ENCODE measurements around the gene PLD1. TPM values are rescaled to one million over a fixed set of nuclear protein-coding genes. Genes with fewer than 3 reads are reported as not detected.

The PLD1 gene
- total and polyA plus RNA-seq, 7 donors = 0.73 to 6.7 (median 1.9) TPM

- Histone ChIP-seq H3K9me3 (no peaks in the 10 kb centered on the region), H3K27ac (no peak overlapping the region), H3K27me3 (ENCODE audit: insufficient read depth in 3 of 3, low read length in 2 of 3) (no peaks in the 10 kb centered on the region), H3K4me3 (no peak overlapping the region), H3K36me3 (ENCODE audit: insufficient read depth in 1 of 2, low read depth in 1 of 2) (peaks cover 0 to 8% of the 10 kb centered on the region in 2 donors), H3K4me1 (no peaks in the 10 kb centered on the region)
- 28 to 49% (median 39%) methylated on average over 11 of the region's 11 CpGs for WGBS, 3 donors
- ATAC-seq = peak in 1 of 4 donors; percentile 46
- intact Hi-C loops (cut with DNase I) = no loop called here
- DNase-seq = peak; percentile 15 to 42
- no peak for TF ChIP-seq CTCF (IDR thresholded peaks at IDR 0.05)
Observed at GRCh38 chr3:171614318-171614921, 195.9 kb downstream of the PLD1 start.

GRCh38 chr3:171607452-171607851 lies 202.8 kb downstream of the PLD1 start:
- no peak for ATAC-seq
- no peak for TF ChIP-seq CTCF (IDR thresholded peaks at IDR 0.05)
- H3K9me3 ChIP-seq = no peaks in the 10 kb centered on the region
- no peak overlapping the region for H3K4me3 ChIP-seq
- WGBS, 3 donors = 92 to 96% (median 94%) methylated on average over 1 of the region's 1 CpG
- intact Hi-C loops (cut with DNase I) = no loop called here
- peaks cover 0 to 7% of the 10 kb centered on the region in 2 donors for H3K36me3 ChIP-seq (ENCODE audit: insufficient read depth in 1 of 2, low read depth in 1 of 2)
- DNase-seq = no peak
- H3K4me1 ChIP-seq = no peaks in the 10 kb centered on the region
- no peak overlapping the region for H3K27ac ChIP-seq
- no peaks in the 10 kb centered on the region for H3K27me3 ChIP-seq (ENCODE audit: insufficient read depth in 3 of 3, low read length in 2 of 3)

GRCh38 chr3:171606151-171606751 lies 204.0 kb downstream of the PLD1 start:
- intact Hi-C loops (cut with DNase I) = no loop called here
- 78 to 85% (median 81%) methylated on average over 6 of the region's 6 CpGs for WGBS, 3 donors
- Histone ChIP-seq H3K27me3 (ENCODE audit: insufficient read depth in 3 of 3, low read length in 2 of 3) (no peaks in the 10 kb centered on the region), H3K27ac (no peak overlapping the region), H3K4me3 (no peak overlapping the region), H3K36me3 (ENCODE audit: insufficient read depth in 1 of 2, low read depth in 1 of 2) (no peaks in the 10 kb centered on the region), H3K9me3 (no peaks in the 10 kb centered on the region), H3K4me1 (no peaks in the 10 kb centered on the region)
- DNase-seq (no peak), ATAC-seq (no peak)
- no peak for TF ChIP-seq CTCF (IDR thresholded peaks at IDR 0.05)

GRCh38 chr3:171604370-171604769 lies 205.9 kb downstream of the PLD1 start:
- intact Hi-C loops (cut with DNase I) = no loop called here
- Histone ChIP-seq H3K27me3 (ENCODE audit: insufficient read depth in 3 of 3, low read length in 2 of 3) (no peaks in the 10 kb centered on the region), H3K9me3 (no peaks in the 10 kb centered on the region), H3K4me1 (no peaks in the 10 kb centered on the region), H3K4me3 (no peak overlapping the region), H3K36me3 (ENCODE audit: insufficient read depth in 1 of 2, low read depth in 1 of 2) (no peaks in the 10 kb centered on the region), H3K27ac (no peak overlapping the region)
- ATAC-seq (no peak), DNase-seq (no peak)
- no peak for TF ChIP-seq CTCF (IDR thresholded peaks at IDR 0.05)
- WGBS, 3 donors = 67 to 85% (median 70%) methylated on average over 5 of the region's 5 CpGs

GRCh38 chr3:171602072-171602471 lies 208.2 kb downstream of the PLD1 start:
- no peak for ATAC-seq
- Histone ChIP-seq H3K27ac (no peak overlapping the region), H3K36me3 (ENCODE audit: insufficient read depth in 1 of 2, low read depth in 1 of 2) (no peaks in the 10 kb centered on the region), H3K4me3 (no peak overlapping the region), H3K4me1 (no peaks in the 10 kb centered on the region), H3K27me3 (ENCODE audit: insufficient read depth in 3 of 3, low read length in 2 of 3) (no peaks in the 10 kb centered on the region), H3K9me3 (no peaks in the 10 kb centered on the region)
- intact Hi-C loops (cut with DNase I) = no loop called here
- WGBS, 3 donors = 83 to 96% (median 90%) methylated on average over 4 of the region's 4 CpGs
- TF ChIP-seq CTCF (IDR thresholded peaks at IDR 0.05) = no peak
- no peak for DNase-seq

Measured in psoas muscle (tissue), 8 donors.